Stimulated activated CD8-positive, alpha-beta memory T cell treated with anti-CD3 and anti-CD28 coated beads, Interleukin-7, amount 100 ng/mL, for 48 hours (primary cell): ENCODE measurements around the gene LTF.
"Not testable (repeated sequence)": the region's sequence is repeated elsewhere in the genome, so short reads cannot be mapped to it uniquely, and the experiment has no call there.

Experiments
- DNase-seq, 2 donors: peaks; one replicate each; pipeline ENCODE4 v3.0.0-alpha.2; 2020; ENCODE audit warnings: low read depth in 1 of 2; ENCODE audit errors: extremely low read depth in 1 of 2

LTF gene

DNA sequence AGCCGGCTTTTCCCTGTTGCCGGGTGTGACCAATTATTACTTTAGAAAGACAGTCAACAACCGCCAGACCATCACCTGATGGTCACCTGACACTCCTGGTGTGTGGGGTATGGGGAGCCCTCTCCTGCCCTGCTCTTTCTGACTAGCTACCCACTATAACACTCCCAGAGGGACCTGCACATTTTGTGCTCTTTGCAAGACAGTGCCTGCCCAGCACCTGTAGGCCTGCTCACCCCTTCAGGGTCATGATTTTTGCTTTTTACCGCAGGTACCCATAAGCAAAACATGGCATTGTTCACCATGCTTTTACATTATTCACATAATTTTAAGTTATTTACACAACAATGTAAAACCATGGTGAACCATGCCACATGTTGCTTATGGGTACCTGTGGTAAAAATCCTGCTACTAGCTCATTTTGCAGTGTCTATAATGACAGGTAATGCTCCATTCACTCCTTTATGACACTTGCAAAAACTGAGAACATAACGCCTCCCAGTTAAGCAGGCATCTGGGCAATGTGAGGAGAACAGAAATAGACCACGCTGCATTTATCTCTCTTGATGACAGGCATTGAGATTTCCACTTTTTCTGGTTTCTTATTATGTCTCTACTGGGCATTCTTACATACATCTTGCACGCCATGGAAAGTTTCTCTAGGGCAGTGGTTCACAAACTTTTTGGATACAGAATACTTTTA is 47.7 kb downstream of the LTF start:
- no peak for DNase-seq

DNA sequence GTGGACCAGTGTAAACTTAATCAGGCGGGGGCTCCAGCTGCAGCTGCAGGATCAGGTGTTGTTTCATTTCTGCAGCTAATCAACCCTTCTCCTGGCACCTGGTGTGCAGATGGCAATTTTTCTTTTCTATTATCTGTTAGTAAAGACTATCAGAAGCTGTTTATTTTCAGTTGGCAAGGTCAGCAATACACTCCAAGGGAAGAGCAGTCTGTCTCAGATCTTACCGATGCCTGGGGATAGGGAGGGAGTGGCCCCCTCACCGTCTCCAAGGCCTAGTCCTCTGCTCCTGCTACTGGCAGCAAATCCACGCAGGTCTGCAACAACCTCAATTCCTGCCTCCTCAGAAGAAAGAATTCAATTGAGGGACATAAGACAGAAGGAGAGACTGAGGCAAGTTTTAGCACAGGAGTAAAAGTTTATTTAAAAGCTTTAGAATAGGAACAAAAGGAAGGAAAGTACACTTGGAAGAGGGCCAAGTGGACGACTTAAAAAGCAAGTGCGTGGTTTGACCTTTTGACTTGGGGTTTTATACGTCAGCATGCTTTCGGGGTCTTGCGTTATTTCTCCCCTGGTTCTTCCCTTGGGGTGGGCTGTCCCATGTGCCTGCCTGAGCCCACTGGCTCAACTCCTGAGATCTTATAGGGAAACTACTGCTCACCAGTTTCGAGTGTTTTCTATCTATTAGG is 48.4 kb downstream of the LTF start:
- no peak for DNase-seq

DNA sequence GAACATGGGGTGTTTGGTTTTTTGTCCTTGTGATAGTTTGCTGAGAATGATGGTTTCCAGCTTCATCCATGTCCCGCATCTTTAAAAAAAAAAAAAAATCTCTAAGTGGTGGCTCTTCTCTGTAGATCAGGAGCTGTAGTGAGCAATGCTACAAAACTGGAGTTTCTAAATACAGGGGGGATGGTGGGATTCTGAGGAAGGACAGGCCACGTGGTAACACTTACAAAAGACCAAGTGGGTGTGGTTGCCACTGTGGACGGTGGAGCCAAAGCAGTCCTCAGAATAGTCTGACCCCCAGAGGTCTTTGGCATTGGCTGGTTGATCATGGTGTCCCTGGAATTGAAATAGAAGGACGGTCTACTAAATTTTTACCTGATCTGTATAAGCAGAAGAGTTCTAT is 50.0 kb downstream of the LTF start:
- no peak for DNase-seq

DNA sequence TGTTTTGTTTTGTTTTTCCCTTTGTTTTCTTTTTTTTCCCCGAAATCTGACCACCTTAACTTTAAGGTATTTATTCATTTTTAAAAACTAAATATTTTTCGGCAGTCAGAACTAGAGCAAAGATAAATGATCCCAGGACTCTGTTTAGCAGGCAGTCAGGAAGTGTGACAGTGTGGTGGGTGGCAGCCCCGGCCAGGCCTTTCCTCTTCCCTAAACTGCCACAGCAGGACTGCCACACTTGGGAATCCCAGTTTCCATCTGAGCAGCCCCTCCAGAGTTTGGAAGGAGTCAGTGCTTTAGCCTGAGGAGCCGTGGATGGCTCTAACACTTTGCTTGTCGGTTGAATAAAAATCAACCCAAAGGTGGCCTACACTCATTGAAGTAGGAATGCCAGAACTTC is 50.8 kb downstream of the LTF start:
- no peak for DNase-seq

DNA sequence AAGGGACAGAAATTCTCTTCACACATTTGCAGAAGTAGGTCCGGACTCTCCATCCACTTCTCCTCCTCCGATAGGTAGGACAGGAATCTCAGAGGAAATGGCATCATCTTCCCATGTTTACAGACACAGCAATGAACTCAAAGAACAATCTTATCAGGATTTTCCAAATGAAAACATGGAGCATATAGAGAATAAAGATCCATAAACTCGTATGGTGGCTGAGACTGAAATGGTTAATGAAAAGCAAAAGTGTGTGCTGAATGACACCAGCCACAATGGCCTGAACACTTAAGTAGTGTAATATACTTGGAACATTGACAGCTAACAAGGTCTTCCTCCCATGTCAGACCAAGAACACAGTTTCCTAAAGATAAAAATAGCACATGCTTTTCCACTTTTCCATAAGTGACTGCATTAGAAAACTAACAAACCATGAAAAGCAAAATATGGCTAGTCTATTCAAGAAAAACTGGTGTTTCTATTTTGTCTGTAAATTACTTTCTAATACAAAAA is 51.9 kb downstream of the LTF start:
- no peak for DNase-seq

DNA sequence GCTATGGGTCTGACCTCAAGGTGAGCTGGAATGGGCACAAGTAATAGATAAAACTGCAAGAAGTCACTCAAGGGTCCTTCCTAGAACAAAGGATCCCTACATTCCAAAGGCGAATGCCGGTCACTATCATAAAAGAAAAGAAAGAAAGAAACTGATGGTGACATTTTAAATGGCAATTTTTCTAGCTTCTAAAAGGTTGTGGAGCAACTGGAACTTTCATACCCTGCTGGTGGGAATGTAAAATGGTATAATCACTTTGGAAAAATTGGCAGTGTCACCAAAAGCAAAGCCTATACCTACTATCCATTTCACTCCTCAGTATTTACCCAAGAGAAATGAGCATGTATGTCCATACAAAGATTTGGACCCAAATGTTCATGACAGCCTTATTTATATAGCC is 53.4 kb downstream of the LTF start:
- no peak for DNase-seq

DNA sequence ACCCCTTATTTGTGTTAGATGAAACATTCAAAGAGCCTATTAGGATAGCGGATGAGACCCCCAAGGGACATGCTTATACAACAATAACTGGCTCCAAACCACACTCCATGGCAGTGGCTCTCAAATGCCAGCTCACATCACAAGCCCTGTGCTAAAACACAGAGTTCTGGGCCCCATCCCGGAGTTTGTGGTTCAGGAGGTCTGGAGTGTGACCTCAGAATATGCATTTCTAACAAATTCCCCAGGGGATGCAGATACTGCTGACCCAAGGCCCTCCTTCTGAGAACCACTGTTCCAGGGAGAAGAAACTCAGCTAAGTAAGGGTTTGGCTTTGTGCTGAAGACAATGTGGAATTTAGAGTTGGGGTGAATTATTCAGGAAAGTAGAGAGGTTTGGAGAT is 54.0 kb downstream of the LTF start:
- DNase-seq: no peak

DNA sequence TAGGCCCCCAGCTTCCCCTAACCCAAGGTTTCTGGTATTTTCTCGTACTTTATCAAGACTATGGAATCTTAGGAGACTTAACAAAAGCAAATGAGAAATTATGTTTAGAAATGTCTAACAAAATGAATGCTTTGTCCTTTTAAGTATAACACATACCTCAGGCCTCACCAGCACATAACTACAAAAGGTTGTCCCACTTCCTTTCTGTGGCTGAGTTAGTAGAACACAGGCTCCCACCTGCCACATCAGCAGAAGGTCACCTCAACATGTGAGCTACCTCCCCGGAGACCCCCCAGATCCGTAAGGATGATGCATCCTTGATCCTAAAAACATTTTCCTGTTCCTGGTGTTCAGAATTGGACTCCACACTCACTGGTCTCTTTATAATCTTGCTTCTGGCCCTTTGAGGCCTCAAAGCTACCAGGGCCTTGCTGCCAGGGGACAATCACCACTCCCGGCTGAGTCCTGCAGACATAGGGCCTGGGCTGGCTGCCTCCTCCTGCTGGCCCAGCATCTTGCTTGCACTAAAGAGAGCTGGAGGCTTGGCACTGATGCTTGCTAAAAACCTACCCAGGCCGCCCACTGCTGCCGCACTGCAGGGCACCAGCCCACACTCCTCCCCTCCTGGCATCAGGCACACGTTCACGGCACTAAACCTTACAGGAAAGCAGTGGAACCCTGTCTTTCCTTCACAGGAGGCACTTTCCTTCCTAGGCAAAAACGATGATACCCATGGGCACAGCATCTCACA is 54.8 kb downstream of the LTF start:
- DNase-seq: no peak

DNA sequence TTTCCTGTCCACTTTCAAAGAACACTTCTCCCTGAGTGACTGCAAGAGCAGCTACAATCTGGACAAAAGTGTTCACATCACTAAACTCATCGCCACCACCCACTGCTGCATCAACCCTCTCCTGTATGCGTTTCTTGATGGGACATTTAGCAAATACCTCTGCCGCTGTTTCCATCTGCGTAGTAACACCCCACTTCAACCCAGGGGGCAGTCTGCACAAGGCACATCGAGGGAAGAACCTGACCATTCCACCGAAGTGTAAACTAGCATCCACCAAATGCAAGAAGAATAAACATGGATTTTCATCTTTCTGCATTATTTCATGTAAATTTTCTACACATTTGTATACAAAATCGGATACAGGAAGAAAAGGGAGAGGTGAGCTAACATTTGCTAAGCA is 55.9 kb downstream of the LTF start:
- no peak for DNase-seq

DNA sequence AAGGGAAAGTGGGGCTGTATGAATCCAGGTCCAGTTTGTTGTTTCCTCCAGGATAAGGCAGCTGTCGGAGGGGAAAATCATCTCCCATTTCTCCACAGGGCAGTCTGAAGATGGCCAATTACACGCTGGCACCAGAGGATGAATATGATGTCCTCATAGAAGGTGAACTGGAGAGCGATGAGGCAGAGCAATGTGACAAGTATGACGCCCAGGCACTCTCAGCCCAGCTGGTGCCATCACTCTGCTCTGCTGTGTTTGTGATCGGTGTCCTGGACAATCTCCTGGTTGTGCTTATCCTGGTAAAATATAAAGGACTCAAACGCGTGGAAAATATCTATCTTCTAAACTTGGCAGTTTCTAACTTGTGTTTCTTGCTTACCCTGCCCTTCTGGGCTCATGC is 56.7 kb downstream of the LTF start:
- no peak for DNase-seq

DNA sequence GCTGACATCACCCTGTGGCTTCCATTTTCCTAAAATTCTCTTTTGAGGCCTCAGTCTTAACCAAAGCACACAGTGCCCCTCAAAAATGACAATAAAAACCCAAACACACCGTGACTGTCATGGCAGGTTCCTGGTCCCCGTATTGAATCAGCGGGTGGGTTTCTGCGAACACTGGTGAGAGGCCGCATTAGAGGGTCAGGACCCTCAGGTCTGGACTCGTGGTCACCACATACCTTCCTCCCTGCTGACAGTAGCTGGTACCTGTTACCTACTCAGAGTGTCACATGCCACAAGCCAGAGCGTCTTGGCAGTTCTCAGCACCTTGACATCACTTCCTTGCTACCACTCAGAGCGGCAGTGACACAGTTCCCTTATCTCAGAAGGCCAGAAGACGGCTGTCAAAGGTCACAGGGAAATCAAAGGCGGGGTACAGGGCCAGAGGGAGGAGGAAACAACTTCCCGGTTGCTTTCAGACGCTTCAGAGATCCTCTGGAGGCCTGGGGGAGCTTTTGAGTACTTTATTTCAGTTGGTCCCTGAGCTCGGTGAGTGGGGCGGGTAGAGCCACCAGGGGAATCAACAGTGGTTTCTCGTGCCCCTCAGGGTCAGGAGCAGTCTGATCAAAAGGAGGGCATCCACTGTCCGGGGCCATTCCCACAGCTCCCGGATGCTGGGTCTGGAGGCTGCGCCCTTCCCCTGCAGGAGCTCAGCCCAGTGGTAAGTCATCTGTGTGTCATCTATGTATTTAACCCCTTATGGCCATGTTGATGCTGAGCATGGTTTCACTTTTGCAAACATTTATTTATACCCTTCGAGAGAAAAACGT is 57.7 kb downstream of the LTF start, which contains the start of the genes CCR5AS and CCRL2:
CCR5AS (minus strand) TSS at position 279 of the 824 bp plus-strand sequence.
CCRL2 (plus strand) TSS at position 472 of the 824 bp plus-strand sequence. CDS start 821 bp downstream, outside the sequence.
- DNase-seq: no peak

DNA sequence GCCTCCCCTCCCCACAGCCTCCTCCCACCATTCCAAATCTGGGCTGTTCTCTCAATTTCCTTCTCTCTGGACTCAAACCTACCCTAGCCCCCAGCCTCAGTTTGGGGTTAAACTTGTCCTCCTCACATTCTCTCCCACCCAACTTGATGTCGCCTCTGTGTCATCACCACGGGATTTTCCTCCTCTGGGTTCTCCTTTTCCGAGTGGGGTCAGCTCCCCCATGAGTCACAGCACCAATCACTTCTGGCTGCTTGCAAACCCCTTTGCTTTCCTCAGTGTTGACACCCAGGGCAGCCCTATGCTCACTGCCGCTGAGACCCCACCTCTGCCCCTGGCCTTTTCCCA is 58.3 kb downstream of the LTF start:
- no peak for DNase-seq

DNA sequence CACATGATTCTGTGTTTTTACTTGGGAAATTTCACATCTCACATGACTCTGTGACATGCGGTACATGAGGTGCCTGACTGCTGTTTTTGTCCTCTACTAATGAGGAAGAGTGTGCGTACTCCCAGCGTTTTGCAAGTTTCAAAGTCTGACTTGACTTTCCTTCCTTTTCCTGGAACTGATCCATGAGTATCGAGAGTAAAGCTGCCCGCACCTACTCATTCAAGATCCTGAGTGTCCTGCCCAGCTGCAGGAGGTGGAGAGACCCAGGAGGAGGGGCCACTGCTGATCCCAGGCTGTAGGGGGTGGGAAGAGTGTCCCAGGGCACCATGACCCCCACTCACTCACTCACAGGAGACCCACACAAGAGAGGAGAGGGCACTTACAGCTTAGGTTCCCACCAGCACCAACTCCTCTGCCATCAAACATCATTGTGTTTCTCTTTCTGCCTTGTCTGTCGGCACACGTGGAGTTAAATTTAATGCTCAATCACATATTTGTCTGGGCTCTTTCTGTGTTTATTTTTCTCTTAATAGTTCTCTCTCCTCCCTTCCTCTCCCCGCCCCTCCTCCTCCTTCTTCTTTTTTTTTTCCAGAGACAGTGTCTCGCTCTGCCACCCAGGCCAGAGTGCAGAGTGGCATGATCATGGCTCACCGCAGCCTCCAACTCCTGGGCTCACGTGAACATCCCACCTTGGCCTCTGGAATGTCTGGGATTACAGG is 59.2 kb downstream of the LTF start:
- DNase-seq: no peak

DNA sequence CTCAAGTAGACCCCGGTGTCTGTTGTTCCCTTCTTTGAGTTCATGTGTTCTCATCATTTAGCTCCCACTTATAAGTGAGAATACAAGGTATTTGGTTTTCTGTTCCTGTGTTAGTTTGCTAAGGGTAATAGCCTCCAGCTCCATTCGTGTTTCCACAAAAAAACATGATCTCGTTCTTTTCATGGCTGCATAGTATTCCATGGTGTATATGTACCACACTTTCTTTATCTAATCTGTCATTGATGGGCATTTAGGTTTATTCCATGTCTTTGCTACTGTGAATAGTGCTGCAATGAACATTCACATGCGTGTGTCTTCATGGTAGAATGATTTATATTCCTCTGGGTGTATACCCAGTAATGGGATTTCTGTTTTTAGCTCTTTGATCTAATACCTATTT is 61.8 kb downstream of the LTF start:
- not testable (repeated sequence) for DNase-seq

DNA sequence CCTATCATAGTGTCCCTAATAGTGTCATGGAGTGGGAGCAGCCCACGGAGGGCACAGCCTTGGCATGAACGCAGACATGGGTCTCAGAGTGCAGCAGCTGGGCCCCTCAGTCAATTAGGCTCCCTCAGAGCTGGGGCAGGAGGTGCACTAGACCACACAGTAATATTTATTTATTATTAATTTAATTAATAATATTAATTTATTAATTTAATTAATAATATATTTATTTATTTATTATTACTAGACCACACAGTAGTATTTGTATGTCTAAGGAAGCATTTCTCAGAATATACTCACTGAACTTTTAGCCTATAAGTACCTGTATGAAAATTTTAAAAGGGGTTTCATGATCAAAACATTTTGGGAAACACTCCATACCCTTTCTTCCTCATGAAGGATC is 63.1 kb downstream of the LTF start:
- DNase-seq: no peak

DNA sequence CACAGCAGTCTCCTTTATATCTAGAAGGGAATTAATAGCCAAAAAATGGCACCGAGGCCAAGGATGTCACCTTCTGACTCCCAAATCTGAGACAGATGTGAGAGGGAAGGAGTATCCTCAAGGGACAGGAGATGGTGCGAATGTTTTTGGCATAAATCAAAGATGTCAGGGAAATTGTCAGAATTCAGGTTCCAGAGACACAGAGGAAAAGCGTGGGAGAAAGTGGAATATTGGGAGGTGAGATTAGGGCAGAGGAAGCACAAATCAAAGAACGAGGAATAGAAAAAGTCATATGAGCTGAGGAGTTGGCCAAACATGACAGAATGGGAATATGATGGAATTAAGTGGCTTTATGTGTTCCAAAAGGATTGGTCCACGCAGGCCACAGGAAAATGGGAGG is 63.9 kb downstream of the LTF start:
- no peak for DNase-seq

DNA sequence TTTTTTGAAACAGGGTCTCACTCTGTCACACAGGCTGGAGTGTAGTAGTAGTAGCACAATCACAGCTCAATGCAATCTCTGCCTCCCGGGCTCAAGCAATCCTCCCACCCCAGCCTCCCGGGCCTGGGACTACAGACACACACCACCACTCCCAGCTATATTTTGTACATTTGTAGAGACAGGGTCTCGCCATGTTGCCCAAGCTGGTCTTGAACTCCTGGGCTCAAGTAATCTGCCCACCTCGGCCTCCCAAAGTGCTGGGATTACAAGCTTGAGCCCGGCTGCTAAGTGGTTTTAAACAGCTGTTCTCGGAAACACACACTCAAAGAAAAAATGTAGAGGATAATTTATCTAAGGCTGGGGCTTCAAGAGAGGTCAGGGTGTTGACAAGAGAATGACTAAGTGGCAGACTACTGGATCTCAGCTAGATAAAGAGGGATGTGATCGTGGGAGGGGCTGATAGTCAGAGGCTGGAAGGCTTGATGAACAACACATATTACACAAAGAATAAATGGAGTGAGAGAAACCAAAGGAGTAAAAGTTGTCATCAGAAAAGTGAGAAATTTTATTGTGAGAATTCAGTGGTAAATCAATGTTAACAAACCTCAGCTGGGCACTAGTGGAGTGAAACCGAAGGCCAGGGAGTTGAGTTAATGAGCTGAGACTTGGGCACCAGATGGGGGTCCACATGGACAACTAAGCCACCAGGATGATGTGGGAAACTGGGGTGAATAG is 64.5 kb downstream of the LTF start:
- DNase-seq: no peak

DNA sequence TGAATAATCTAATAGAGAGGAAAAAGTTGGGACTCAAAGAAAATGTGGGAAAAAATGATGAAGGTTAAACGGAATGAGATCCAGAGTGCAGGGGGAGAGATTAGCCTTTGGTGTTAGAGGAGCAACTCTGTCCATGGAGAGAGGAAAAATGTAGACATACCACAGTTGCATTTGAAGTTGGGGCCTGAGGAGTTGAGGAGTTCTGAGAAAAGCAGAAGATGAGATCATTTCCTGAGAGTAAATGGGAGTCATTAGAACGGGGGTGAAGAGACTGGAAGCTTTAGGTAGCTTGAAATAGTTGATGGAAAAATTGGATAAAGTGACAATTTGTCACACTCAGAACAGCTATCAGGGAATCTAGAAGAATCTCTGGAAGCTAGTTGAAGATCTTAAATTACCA is 65.1 kb downstream of the LTF start:
- no peak for DNase-seq

DNA sequence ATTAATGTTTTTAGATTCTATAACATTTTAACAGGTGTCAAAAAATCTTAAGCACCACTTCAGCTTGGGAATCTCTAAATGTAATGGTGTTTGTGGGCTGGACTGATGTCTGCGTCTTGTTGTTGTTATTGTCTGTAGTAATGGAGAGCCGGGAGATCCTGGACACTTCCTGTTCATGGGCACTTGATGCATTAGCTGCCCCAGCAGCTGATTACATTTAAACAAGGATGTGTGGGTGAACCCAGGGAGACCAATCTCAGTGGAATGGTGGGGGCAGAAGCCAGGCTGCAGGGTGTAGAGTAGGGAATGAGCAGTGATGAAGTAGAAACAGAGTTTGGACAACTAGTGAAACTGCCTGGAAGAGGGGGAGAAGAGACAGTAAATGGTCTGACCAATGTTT is 65.6 kb downstream of the LTF start:
- no peak for DNase-seq
